IMR-90 (cell line): ENCODE results near the gene PTH1R. TPM values are rescaled to one million over a fixed set of nuclear protein-coding genes. Genes with fewer than 3 reads are reported as not detected.

Experiments used
- ATAC-seq: fragments of 200-7000 bp; cut with Tn5 transposase; 2 replicates; pipeline ENCODE4 v1.9.1; 2020; ENCODE audit warnings: low read depth, mild to moderate bottlenecking, moderate library complexity
- BruUV-seq: library from RNA; stranded (reverse); fragments of 400-500 nt; replicated peaks from 2 replicates; lab custom pipeline; 2021; lab: Mats Ljungman, UMichigan
- CTCF ChIA-PET: fragments of 300-600 bp; formaldehyde crosslinking; extraction: SDS; loops from one replicate; lab custom pipeline; 2021; ENCODE audit warnings: antibody characterized with exemption; lab: Yijun Ruan, JAX
- POLR2A ChIA-PET: fragments of 300-600 bp; sonication (Branson Sonifier 250); formaldehyde crosslinking; loops from one replicate; lab custom pipeline; 2022; ENCODE audit warnings: antibody characterized with exemption; ENCODE audit not compliant: unreplicated experiment; lab: Charles Lee
- DNase-seq: peaks from one replicate; pipeline ENCODE4 v3.0.0; 2013
- H2AFZ ChIP-seq: replicated peaks from 2 replicates; pipeline ENCODE3; 2013; ENCODE audit warnings: low read length, mild to moderate bottlenecking; ENCODE audit not compliant: poor library complexity
- H2AK5ac ChIP-seq: 2 replicates; pipeline ENCODE4 v1.6.1; 2013; ENCODE audit warnings: low read depth, low read length, inconsistent platforms
- H2AK9ac ChIP-seq: replicated peaks from 2 replicates; pipeline ENCODE3; 2013; ENCODE audit warnings: mild to moderate bottlenecking, low read depth, low read length, moderate library complexity; ENCODE audit not compliant: poor library complexity
- H2BK120ac ChIP-seq: 2 replicates; pipeline ENCODE4 v1.6.1; 2013; ENCODE audit warnings: low read depth, low read length, inconsistent platforms
- H2BK15ac ChIP-seq: 3 replicates; pipeline ENCODE4 v1.6.1; 2013; ENCODE audit warnings: low read depth, low read length, inconsistent platforms
- H2BK20ac ChIP-seq: 2 replicates; pipeline ENCODE4 v1.6.1; 2013; ENCODE audit warnings: low read depth, mild to moderate bottlenecking, inconsistent platforms, low read length, moderate library complexity
- H2BK5ac ChIP-seq: 2 replicates; pipeline ENCODE4 v1.6.1; 2013; ENCODE audit warnings: mild to moderate bottlenecking, low read depth, low read length, inconsistent platforms; ENCODE audit not compliant: poor library complexity, severe bottlenecking
- H3K14ac ChIP-seq: replicated peaks from 2 replicates; pipeline ENCODE4 v1.6.1; 2013; ENCODE audit warnings: low read depth, low read length, inconsistent platforms
- H3K18ac ChIP-seq: 2 replicates; pipeline ENCODE4 v1.6.1; 2013; ENCODE audit warnings: low read depth, low read length, control low read depth
- H3K23ac ChIP-seq: 2 replicates; pipeline ENCODE4 v1.6.1; 2013; ENCODE audit warnings: low read depth, low read length, inconsistent platforms
- H3K27ac ChIP-seq: 2 replicates; pipeline ENCODE4 v1.5.1; 2013; ENCODE audit warnings: mild to moderate bottlenecking, control low read depth, low read length; ENCODE audit not compliant: insufficient read depth
- H3K27me3 ChIP-seq: 2 replicates; pipeline ENCODE4 v1.6.1; 2013; ENCODE audit warnings: low read length; ENCODE audit not compliant: control insufficient read depth, insufficient read depth
- H3K36me3 ChIP-seq: 2 replicates; pipeline ENCODE4 v1.6.1; 2013; ENCODE audit warnings: low read length, mixed read lengths; ENCODE audit not compliant: control insufficient read depth, insufficient read depth
- H3K4ac ChIP-seq: 2 replicates; pipeline ENCODE4 v1.6.1; 2013; ENCODE audit warnings: low read depth, low read length, inconsistent platforms
- H3K4me1 ChIP-seq: 2 replicates; pipeline ENCODE4 v1.6.1; 2013; ENCODE audit warnings: low read length, mixed read lengths; ENCODE audit not compliant: control insufficient read depth, insufficient read depth
- H3K4me2 ChIP-seq: 2 replicates; pipeline ENCODE4 v1.6.1; 2013; ENCODE audit warnings: low read depth, mild to moderate bottlenecking, control low read depth, low read length, moderate library complexity
- H3K4me3 ChIP-seq: 2 replicates; pipeline ENCODE4 v1.5.1; 2013; ENCODE audit warnings: low read depth, mild to moderate bottlenecking, control low read depth, low read length, moderate library complexity; ENCODE audit not compliant: insufficient read depth
- H3K56ac ChIP-seq: 2 replicates; pipeline ENCODE4 v1.6.1; 2013; ENCODE audit warnings: low read length, inconsistent platforms; ENCODE audit not compliant: insufficient read depth; ENCODE audit errors: extremely low read depth
- H3K79me1 ChIP-seq, 2 experiments: 2 replicates each; pipeline ENCODE4 v1.6.1; 2013; ENCODE audit warnings: low read length in 2 of 2, inconsistent platforms in 1 of 2, low read depth in 1 of 2
- H3K9ac ChIP-seq: 2 replicates; pipeline ENCODE4 v1.6.1; 2013; ENCODE audit warnings: low read depth, low read length, control low read depth
- H3K9me1 ChIP-seq: 2 replicates; pipeline ENCODE4 v1.6.1; 2013; ENCODE audit warnings: low read length, inconsistent platforms; ENCODE audit not compliant: insufficient read depth
- H3K9me3 ChIP-seq: 2 replicates; pipeline ENCODE4 v1.6.1; 2013; ENCODE audit warnings: low read length; ENCODE audit not compliant: control insufficient read depth, insufficient read depth
- H4K20me1 ChIP-seq: 2 replicates; pipeline ENCODE4 v1.6.1; 2013; ENCODE audit warnings: low read length, inconsistent platforms; ENCODE audit not compliant: insufficient read depth
- H4K5ac ChIP-seq: 2 replicates; pipeline ENCODE4 v1.6.1; 2013; ENCODE audit warnings: mild to moderate bottlenecking, low read depth, low read length, control low read depth
- H4K8ac ChIP-seq, 2 experiments: 2 replicates each; pipeline ENCODE4 v1.6.1; 2013; ENCODE audit warnings: low read depth in 2 of 2, low read length in 2 of 2, control low read depth in 1 of 2, inconsistent platforms in 1 of 2
- H4K91ac ChIP-seq: 2 replicates; pipeline ENCODE4 v1.6.1; 2013; ENCODE audit warnings: low read depth, low read length, inconsistent platforms; ENCODE audit not compliant: insufficient read depth
- BHLHE40 ChIP-seq: fragments of 150-350 bp; IDR thresholded peaks from 2 replicates; pipeline ENCODE4 v1.6.1; 2016; ENCODE audit warnings: mild to moderate bottlenecking, low read depth, low read length
- MAFK ChIP-seq: IDR thresholded peaks from 2 replicates; pipeline ENCODE4 v1.6.1; 2012; ENCODE audit warnings: low read depth, low read length, improper control_type of control experiment
- MXI1 ChIP-seq: IDR thresholded peaks from 2 replicates; pipeline ENCODE4 v1.6.1; 2012; ENCODE audit warnings: low read depth, mild to moderate bottlenecking, low read length, moderate library complexity, borderline replicate concordance
- WGBS, 2 experiments: methylation state at CpG; one replicate each; pipeline versions ENCODE4 v1.1.5 to v1.1.7; 2013; ENCODE audit warnings: missing lambda C conversion rate in 2 of 2; ENCODE audit not compliant: insufficient read length in 1 of 2; ENCODE audit errors: extremely low coverage in 2 of 2; 5-methylcytosine and 5-hydroxymethylcytosine counted together
- dilution Hi-C: fragments of 300-500 bp; cut with HindIII; formaldehyde crosslinking; loops from one replicate; pipeline ENCODE4 v1.14.3; 2018; ENCODE audit warnings: low sequenced_read_pairs; ENCODE audit not compliant: unreplicated experiment
- in situ Hi-C: fragments of 300-500 bp; cut with MboI; formaldehyde crosslinking; loops from 3 replicates; pipeline ENCODE4 v1.14.3; 2019; ENCODE audit warnings: low sequenced_read_pairs, inconsistent platforms, mixed read lengths
- intact Hi-C: fragments of 100-400 bp; cut with micrococcal nuclease; formaldehyde crosslinking; loops from 2 replicates; pipeline ENCODE4 v1.10.0; 2022
- polyA plus RNA-seq, 3 experiments: library from polyadenylated mRNA; depleted of rRNA; stranded (reverse); fragments of >200 nt; gene quantifications; 2 replicates each; pipeline ENCODE4 v1.2.3, GENCODE V29; 2012; ENCODE audit warnings: low replicate concordance in 1 of 3
- total RNA-seq: library from RNA; depleted of rRNA; stranded (reverse); fragments of >200 nt; gene quantifications from 2 replicates; pipeline ENCODE4 v1.2.3, GENCODE V29; 2012

The PTH1R gene
- total and polyA plus RNA-seq, 2 of the 4 experiments (the other 2 are of a cell fraction) = 0.15 to 0.18 TPM

GRCh38 chr3:46892285-46893145 lies 15.0 kb downstream of the PTH1R start:
- H3K79me1 ChIP-seq = no peaks in the 10 kb centered on the region
- no peak overlapping the region for H3K56ac ChIP-seq
- no peaks in the 10 kb centered on the region; the same call in 1 of the 2 replicates for H3K4me1 ChIP-seq
- H4K5ac ChIP-seq = no peak overlapping the region
- in situ Hi-C loops (loop anchor here (25.0 kb wide), 1 partner anchor 405 kb away; the partner anchor contains the start of gene RTP3), dilution Hi-C loops (no loop called here), intact Hi-C loops (no loop called here)
- no peak overlapping the region for H2BK15ac ChIP-seq
- ATAC-seq (peak; percentile 88), DNase-seq (peak; percentile 33)
- peak overlapping the region; percentile 36 for H3K4me3 ChIP-seq
- H3K4me2 ChIP-seq = peak overlapping the region; percentile 65
- no peak overlapping the region for H4K8ac ChIP-seq
- H3K9ac ChIP-seq = no peak overlapping the region
- ChIA-PET CTCF (interaction anchor here (1.1 kb wide), 1 partner anchor 45 kb away, joined by 5 read pairs; no protein-coding TSS in a partner anchor), POLR2A (no interaction called here)
- H3K27me3 ChIP-seq = peaks cover 52% of the 10 kb centered on the region
- H3K9me1 ChIP-seq = 0 out of 2 replicates have a peak, but pooled peaks cover 3% of the 10 kb centered on the region
- no peak overlapping the region for H3K14ac ChIP-seq
- H2AFZ ChIP-seq = peak overlapping the region; percentile 83
- no peak overlapping the region for H4K91ac ChIP-seq
- no peaks in the 10 kb centered on the region for H3K9me3 ChIP-seq
- no peak for TF ChIP-seq MAFK
- peak; percentile 70; the same call in 1 of the 2 replicates for TF ChIP-seq MXI1
- peak; percentile 88 for TF ChIP-seq BHLHE40
- peak overlapping the region; percentile 13 for H2AK9ac ChIP-seq
- no peak overlapping the region for H2BK20ac ChIP-seq
- H3K27ac ChIP-seq = no peak overlapping the region
- no peak overlapping the region for H3K23ac ChIP-seq
- no TSS peak for BruUV-seq
- H2BK5ac ChIP-seq = no peak overlapping the region
- H2BK120ac ChIP-seq = no peak overlapping the region
- H3K18ac ChIP-seq = no peak overlapping the region
- 6% methylated on average over 28 of the region's 58 CpGs; no CpG with 5 or more reads in 1 of the 2 experiments for WGBS, 2 experiments
- H3K36me3 ChIP-seq = no peaks in the 10 kb centered on the region
- peaks cover 4% of the 10 kb centered on the region for H4K20me1 ChIP-seq
- no peak overlapping the region for H3K4ac ChIP-seq
- no peak overlapping the region for H2AK5ac ChIP-seq
